Measurements from ENCODE around the gene TAF5L. TPM values are rescaled to one million over a fixed set of nuclear protein-coding genes. Genes with fewer than 3 reads are reported as not detected.

TAF5L gene
- total and polyA plus RNA-seq, 2 of the 8 experiments (the other 6 are each of a cell fraction or from before 2014, with no cell fraction given), result 17.7 to 23.3 TPM

DNA sequence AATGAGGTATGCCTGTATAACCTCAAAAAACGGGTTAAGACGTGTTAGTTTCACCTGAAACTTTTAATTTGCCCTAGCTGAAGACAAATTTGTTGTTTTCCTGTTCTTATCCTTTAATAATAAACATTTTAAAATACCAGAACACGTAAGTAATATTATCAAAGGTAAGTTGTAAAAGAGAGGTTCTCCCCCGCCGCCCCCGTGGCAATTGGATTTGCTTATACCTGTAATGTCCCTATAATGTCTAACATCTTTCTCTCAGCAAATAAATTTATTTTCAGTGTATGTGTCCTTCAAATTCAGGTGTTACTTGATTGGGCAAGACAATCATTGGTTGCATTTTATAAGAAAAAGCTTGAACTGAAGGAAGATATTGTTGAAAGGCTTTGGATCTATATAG is 6.0 kb upstream of the TAF5L start:
- Histone ChIP-seq H3K4me1 (replicated peaks in 1 of 4; ENCODE audit: control insufficient read depth in 3 of 4, insufficient read depth in 4 of 4, low read length in 3 of 4) (peaks cover 0 to 3% (median 0%) of the 10 kb centered on the region in 4 experiments; a peak in 1 of 7 replicates), H3K79me1 (ENCODE audit: low read depth, low read length) (peaks cover 12% of the 10 kb centered on the region), H4K8ac (ENCODE audit: extremely low read depth, insufficient read depth, low read length) (no peak overlapping the region), H2BK120ac (replicated peaks; ENCODE audit: low read depth, low read length) (no peak overlapping the region), H2AK5ac (ENCODE audit: low read depth, low read length) (no peak overlapping the region), H2AFZ (ENCODE audit: low read length) (no peak overlapping the region), H2BK20ac (ENCODE audit: low read length) (no peak overlapping the region), H3K9me3 (ENCODE audit: insufficient read depth in 2 of 2, low read depth in 1 of 2, low read length in 1 of 2) (no peaks in the 10 kb centered on the region), H2BK5ac (ENCODE audit: low read depth, low read length) (no peak overlapping the region), H2BK12ac (ENCODE audit: low read depth, low read length) (no peak overlapping the region), H3K4me3 (ENCODE audit: extremely low read depth in 1 of 4, insufficient read depth in 2 of 4, low read depth in 3 of 4, low read length in 4 of 4) (no peak overlapping the region), H3K36me3 (ENCODE audit: control insufficient read depth in 2 of 4, insufficient read depth in 4 of 4, low read length in 3 of 4) (peaks cover 23 to 39% (median 27%) of the 10 kb centered on the region in 4 experiments), H3K79me2 (ENCODE audit: control insufficient read depth in 1 of 2, insufficient read depth in 2 of 2, low read length in 2 of 2) (peaks cover 11 to 77% of the 10 kb centered on the region in 2 experiments), H4K5ac (ENCODE audit: insufficient read length, low read depth, low read length) (no peak overlapping the region), H3K27ac (ENCODE audit: low read depth, low read length) (no peak overlapping the region), H3K9ac (replicated peaks in 1 of 4; ENCODE audit: extremely low read depth in 1 of 4, low read depth in 3 of 4, low read length in 3 of 4) (no peak overlapping the region), H3K4ac (replicated peaks; ENCODE audit: insufficient read length, low read depth, low read length) (no peak overlapping the region), H4K91ac (replicated peaks; ENCODE audit: insufficient read length, low read length) (no peak overlapping the region), H3K14ac (ENCODE audit: insufficient read length) (no peak overlapping the region), H3K27me3 (replicated peaks in 1 of 4; ENCODE audit: control insufficient read depth in 3 of 4, extremely low read depth in 1 of 4, insufficient read depth in 3 of 4, low read length in 3 of 4) (no peaks in the 10 kb centered on the region), H3K4me2 (ENCODE audit: insufficient read depth in 1 of 2, low read depth in 2 of 2, low read length in 2 of 2) (no peak overlapping the region), H3K18ac (ENCODE audit: extremely low read depth, low read length) (no peak overlapping the region), H3K23ac (ENCODE audit: insufficient read length) (no peak overlapping the region), H3K56ac (replicated peaks; ENCODE audit: insufficient read length, low read depth, low read length) (no peak overlapping the region), H4K20me1 (replicated peaks in 1 of 2; ENCODE audit: control insufficient read depth in 1 of 2, insufficient read depth in 2 of 2, low read length in 2 of 2) (peaks cover 8 to 15% of the 10 kb centered on the region in 2 experiments), H3K23me2 (ENCODE audit: low read depth, low read length) (no peaks in the 10 kb centered on the region), H2BK15ac (ENCODE audit: low read length) (no peak overlapping the region)
- DNase-seq (ENCODE audit: low read depth in 1 of 2, low spot score in 2 of 2) (no peak), FAIRE-seq (no peak)
- ChIA-PET CTCF (ENCODE audit: partially characterized antibody) (interaction anchor here (0.6 to 0.7 kb wide), 2 partner anchors 29 to 402 kb away, joined by 3 to 4 read pairs; no protein-coding TSS in a partner anchor), POLR2A (ENCODE audit: partially characterized antibody) (interaction anchor here (0.6 to 0.9 kb wide), 2 partner anchors 8 to 73 kb away, joined by 3 to 4 read pairs; partner anchors contain the start of gene ABCB10)
- WGBS, 2 experiments (ENCODE audit: extremely low coverage in 1 of 2, insufficient coverage in 1 of 2, insufficient read length in 1 of 2, insufficient replicate concordance in 2 of 2, low coverage in 1 of 2, low lambda C conversion rate in 2 of 2, missing lambda C conversion rate in 1 of 2), result 93% methylated on average over 6 of the region's 6 CpGs; no CpG with 5 or more reads in 1 of the 2 experiments
- TF ChIP-seq EP300 (IDR thresholded peaks at IDR 0.05; ENCODE audit: borderline replicate concordance in 1 of 2, low read depth in 2 of 2, low read length in 2 of 2), result no peak
- no peak for TF ChIP-seq SIX5 (IDR thresholded peaks at IDR 0.05; ENCODE audit: low read depth, low read length)
- TF ChIP-seq RXRA (IDR thresholded peaks at IDR 0.05; ENCODE audit: insufficient read depth, low read depth, low read length), result no peak
- TF ChIP-seq ASH2L (IDR thresholded peaks at IDR 0.05; ENCODE audit: low read length), result no peak
- TF ChIP-seq CTBP2 (IDR thresholded peaks at IDR 0.05; ENCODE audit: borderline replicate concordance, insufficient read depth, insufficient read length, low read length), result no peak
- no peak for TF ChIP-seq HDAC6 (IDR thresholded peaks at IDR 0.05; ENCODE audit: low read depth, low read length)
- no peak for TF ChIP-seq YY1 (IDR thresholded peaks at IDR 0.05; ENCODE audit: low read depth, low read length)
- no peak for TF ChIP-seq RFX5 (IDR thresholded peaks at IDR 0.05; ENCODE audit: borderline replicate concordance, low read depth, low read length)
- TF ChIP-seq CHD2 (IDR thresholded peaks at IDR 0.05; ENCODE audit: low read length), result no peak
- TF ChIP-seq EGR1 (IDR thresholded peaks at IDR 0.05; ENCODE audit: borderline replicate concordance, low read depth, low read length), result no peak
- TF ChIP-seq BRCA1 (IDR thresholded peaks at IDR 0.05; ENCODE audit: low read depth, low read length), result no peak
- TF ChIP-seq TAF1 (IDR thresholded peaks at IDR 0.05; ENCODE audit: low read depth, low read length), result no peak
- no peak for TF ChIP-seq NRF1 (IDR thresholded peaks at IDR 0.05; ENCODE audit: low read depth, low read length)
- TF ChIP-seq TCF12 (IDR thresholded peaks at IDR 0.05; ENCODE audit: low read depth, low read length), result no peak
